Ishikawa (cell line): ENCODE results near the gene ACKR3.

Experiments
- EP300 ChIP-seq: IDR thresholded peaks from 2 replicates; pipeline ENCODE4 v1.6.1; 2012; ENCODE audit warnings: borderline replicate concordance
- RAD21 ChIP-seq: IDR thresholded peaks from 2 replicates; pipeline ENCODE4 v1.6.1; 2012; ENCODE audit warnings: low read depth
- TAF1 ChIP-seq: IDR thresholded peaks from 2 replicates; pipeline ENCODE4 v1.6.1; 2012; ENCODE audit warnings: low read depth, mild to moderate bottlenecking
- TCF12 ChIP-seq: IDR thresholded peaks from 2 replicates; pipeline ENCODE4 v1.6.1; 2012; ENCODE audit warnings: low read depth
- TEAD4 ChIP-seq: IDR thresholded peaks from 2 replicates; pipeline ENCODE4 v1.6.1; 2012
- YY1 ChIP-seq: IDR thresholded peaks from 2 replicates; pipeline ENCODE4 v1.6.1; 2012; ENCODE audit warnings: low read depth
- ZBTB7A ChIP-seq: IDR thresholded peaks from 2 replicates; pipeline ENCODE4 v1.6.1; 2012; ENCODE audit warnings: low read depth
- TF ChIP-seq, protein P1 (sequence below): IDR thresholded peaks from 2 replicates; pipeline ENCODE4 v1.6.1; 2012; ENCODE audit warnings: low read depth, mild to moderate bottlenecking
- TF ChIP-seq, protein P2 (sequence below): IDR thresholded peaks from 2 replicates; pipeline ENCODE4 v1.6.1; 2012
- TF ChIP-seq, protein P3 (sequence below): IDR thresholded peaks from 2 replicates; pipeline ENCODE4 v1.6.1; 2012

DNA sequence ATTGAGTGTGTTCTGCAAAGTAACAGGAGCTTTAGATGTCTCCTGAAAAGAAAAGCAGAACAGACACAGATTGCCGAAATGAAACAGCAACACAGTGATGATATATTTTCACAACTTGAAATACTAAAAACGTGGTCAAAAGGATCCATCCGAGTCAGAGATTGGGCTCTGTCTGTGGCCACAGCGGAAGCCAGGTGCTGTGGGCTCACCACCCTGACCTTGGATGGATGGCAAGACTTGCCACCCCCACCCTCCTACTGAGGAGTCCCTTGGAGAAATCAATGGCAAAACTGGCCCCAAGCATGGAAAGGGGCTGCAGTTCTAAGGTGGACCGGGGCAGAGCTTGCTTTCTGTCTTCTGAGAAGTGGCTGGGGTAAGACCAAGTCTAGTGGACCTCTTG, 31.4 kb upstream of the ACKR3 start:
- TF ChIP-seq TCF12 = no peak
- TF ChIP-seq RAD21 = no peak
- TF ChIP-seq, protein P1, sequence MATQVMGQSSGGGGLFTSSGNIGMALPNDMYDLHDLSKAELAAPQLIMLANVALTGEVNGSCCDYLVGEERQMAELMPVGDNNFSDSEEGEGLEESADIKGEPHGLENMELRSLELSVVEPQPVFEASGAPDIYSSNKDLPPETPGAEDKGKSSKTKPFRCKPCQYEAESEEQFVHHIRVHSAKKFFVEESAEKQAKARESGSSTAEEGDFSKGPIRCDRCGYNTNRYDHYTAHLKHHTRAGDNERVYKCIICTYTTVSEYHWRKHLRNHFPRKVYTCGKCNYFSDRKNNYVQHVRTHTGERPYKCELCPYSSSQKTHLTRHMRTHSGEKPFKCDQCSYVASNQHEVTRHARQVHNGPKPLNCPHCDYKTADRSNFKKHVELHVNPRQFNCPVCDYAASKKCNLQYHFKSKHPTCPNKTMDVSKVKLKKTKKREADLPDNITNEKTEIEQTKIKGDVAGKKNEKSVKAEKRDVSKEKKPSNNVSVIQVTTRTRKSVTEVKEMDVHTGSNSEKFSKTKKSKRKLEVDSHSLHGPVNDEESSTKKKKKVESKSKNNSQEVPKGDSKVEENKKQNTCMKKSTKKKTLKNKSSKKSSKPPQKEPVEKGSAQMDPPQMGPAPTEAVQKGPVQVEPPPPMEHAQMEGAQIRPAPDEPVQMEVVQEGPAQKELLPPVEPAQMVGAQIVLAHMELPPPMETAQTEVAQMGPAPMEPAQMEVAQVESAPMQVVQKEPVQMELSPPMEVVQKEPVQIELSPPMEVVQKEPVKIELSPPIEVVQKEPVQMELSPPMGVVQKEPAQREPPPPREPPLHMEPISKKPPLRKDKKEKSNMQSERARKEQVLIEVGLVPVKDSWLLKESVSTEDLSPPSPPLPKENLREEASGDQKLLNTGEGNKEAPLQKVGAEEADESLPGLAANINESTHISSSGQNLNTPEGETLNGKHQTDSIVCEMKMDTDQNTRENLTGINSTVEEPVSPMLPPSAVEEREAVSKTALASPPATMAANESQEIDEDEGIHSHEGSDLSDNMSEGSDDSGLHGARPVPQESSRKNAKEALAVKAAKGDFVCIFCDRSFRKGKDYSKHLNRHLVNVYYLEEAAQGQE = no peak
- no peak for TF ChIP-seq ZBTB7A
- TF ChIP-seq TEAD4 = no peak
- TF ChIP-seq, protein P2, sequence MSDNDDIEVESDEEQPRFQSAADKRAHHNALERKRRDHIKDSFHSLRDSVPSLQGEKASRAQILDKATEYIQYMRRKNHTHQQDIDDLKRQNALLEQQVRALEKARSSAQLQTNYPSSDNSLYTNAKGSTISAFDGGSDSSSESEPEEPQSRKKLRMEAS = no peak
- TF ChIP-seq, protein P3, sequence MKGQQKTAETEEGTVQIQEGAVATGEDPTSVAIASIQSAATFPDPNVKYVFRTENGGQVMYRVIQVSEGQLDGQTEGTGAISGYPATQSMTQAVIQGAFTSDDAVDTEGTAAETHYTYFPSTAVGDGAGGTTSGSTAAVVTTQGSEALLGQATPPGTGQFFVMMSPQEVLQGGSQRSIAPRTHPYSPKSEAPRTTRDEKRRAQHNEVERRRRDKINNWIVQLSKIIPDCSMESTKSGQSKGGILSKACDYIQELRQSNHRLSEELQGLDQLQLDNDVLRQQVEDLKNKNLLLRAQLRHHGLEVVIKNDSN = no peak
- TF ChIP-seq TAF1 = no peak
- no peak for TF ChIP-seq EP300
- no peak for TF ChIP-seq YY1
